LNCAP (cell line): Measurements from ENCODE around the gene RCAN2.

Experiments used
- CTCF ChIP-seq: fragments of 450-650 bp; IDR thresholded peaks from 2 replicates; pipeline ENCODE4 v1.5.1; 2017; ENCODE audit warnings: mild to moderate bottlenecking

Gene RCAN2

GRCh38 chr6:46521464-46521971 is 30.3 kb upstream of the RCAN2 start:
- TF ChIP-seq CTCF: no peak

- no peak for TF ChIP-seq CTCF
Measured at GRCh38 chr6:46517202-46517601, 26.0 kb upstream of the RCAN2 start.

GRCh38 chr6:46513533-46513932 is 22.3 kb upstream of the RCAN2 start:
- no peak for TF ChIP-seq CTCF

GRCh38 chr6:46511320-46511719 is 20.1 kb upstream of the RCAN2 start:
- TF ChIP-seq CTCF: no peak

GRCh38 chr6:46510651-46511050 is 19.4 kb upstream of the RCAN2 start:
- no peak for TF ChIP-seq CTCF

- no peak for TF ChIP-seq CTCF
Measured at GRCh38 chr6:46509981-46510510, 18.8 kb upstream of the RCAN2 start.

GRCh38 chr6:46509063-46509462 is 17.8 kb upstream of the RCAN2 start:
- TF ChIP-seq CTCF: no peak

- TF ChIP-seq CTCF: no peak
Measured at GRCh38 chr6:46507426-46507825, 16.2 kb upstream of the RCAN2 start.
